ENCODE results near the gene USP2.

Gene USP2

GRCh38 chr11:119400860-119401259 lies 19.4 kb upstream of the USP2 start:
- TF ChIP-seq ZFP3 (CRISPR knock-in tag; IDR thresholded peaks at IDR 0.05), result no peak
- no peak for TF ChIP-seq ZFP30 (CRISPR knock-in tag; IDR thresholded peaks at IDR 0.05)
- TF ChIP-seq ESRRG (CRISPR knock-in tag; IDR thresholded peaks at IDR 0.05), result no peak
- no peak for TF ChIP-seq ARNTL (CRISPR knock-in tag; IDR thresholded peaks at IDR 0.05; ENCODE audit: borderline replicate concordance, low read depth)
- TF ChIP-seq ZNF70 (CRISPR knock-in tag; IDR thresholded peaks at IDR 0.05), result no peak
- no peak for TF ChIP-seq TCF4 (CRISPR knock-in tag; IDR thresholded peaks at IDR 0.05; ENCODE audit: borderline replicate concordance)
- TF ChIP-seq CSRNP3 (CRISPR knock-in tag; IDR thresholded peaks at IDR 0.05), result no peak
- TF ChIP-seq BACH2 (CRISPR knock-in tag; IDR thresholded peaks at IDR 0.05; ENCODE audit: borderline replicate concordance), result no peak

GRCh38 chr11:119397740-119398139 lies 16.2 kb upstream of the USP2 start:
- TF ChIP-seq ESRRG (CRISPR knock-in tag; IDR thresholded peaks at IDR 0.05) (no peak), PATZ1 (CRISPR knock-in tag; IDR thresholded peaks at IDR 0.05; ENCODE audit: borderline replicate concordance) (no peak), PPARA (CRISPR knock-in tag; IDR thresholded peaks at IDR 0.05; ENCODE audit: borderline replicate concordance) (no peak), POU6F1 (CRISPR knock-in tag; IDR thresholded peaks at IDR 0.05; ENCODE audit: borderline replicate concordance, low read depth) (no peak), CSRNP3 (CRISPR knock-in tag; IDR thresholded peaks at IDR 0.05) (no peak), ISL1 (CRISPR knock-in tag; IDR thresholded peaks at IDR 0.05) (no peak), TSHZ2 (CRISPR knock-in tag; IDR thresholded peaks at IDR 0.05) (no peak), ARNTL (CRISPR knock-in tag; IDR thresholded peaks at IDR 0.05; ENCODE audit: borderline replicate concordance, low read depth) (no peak), ZFP30 (CRISPR knock-in tag; IDR thresholded peaks at IDR 0.05) (no peak), ZC3H10 (CRISPR knock-in tag; IDR thresholded peaks at IDR 0.05) (no peak), RARB (CRISPR knock-in tag; IDR thresholded peaks at IDR 0.05) (no peak), CSDC2 (CRISPR knock-in tag; IDR thresholded peaks at IDR 0.05) (no peak)
- no peak for ATAC-seq

More at GRCh38 chr11:119400860-119401259, 19.4 kb upstream of the USP2 start:
- ATAC-seq, result no peak

GRCh38 chr11:119396835-119397234 lies 15.3 kb upstream of the USP2 start:
- ATAC-seq, result no peak
- no peak for TF ChIP-seq ZC3H10 (CRISPR knock-in tag; IDR thresholded peaks at IDR 0.05)

- TF ChIP-seq SNAI2 (CRISPR knock-in tag; IDR thresholded peaks at IDR 0.05) (no peak), TOX (CRISPR knock-in tag; IDR thresholded peaks at IDR 0.05; ENCODE audit: borderline replicate concordance) (no peak), CSRNP3 (CRISPR knock-in tag; IDR thresholded peaks at IDR 0.05) (no peak)
- ATAC-seq, result no peak
Observed at GRCh38 chr11:119391275-119391674, 9.8 kb upstream of the USP2 start.

Measured in SK-N-SH treated with all-trans-retinoic acid at 6 μM for 48 hours (cell line).